Mesothelial cell of epicardium (in vitro differentiated cells): ENCODE data around the gene ISYNA1. TPM values are rescaled to one million over a fixed set of nuclear protein-coding genes. Genes with fewer than 3 reads are reported as not detected.
A peak's percentile ranks its signal among the peaks of the same experiment; 100 is the strongest.

ENCODE experiments used
- DNase-seq, 2 experiments: peaks; one replicate each; pipeline ENCODE4 v3.0.0; 2021; ENCODE audit warnings: low spot score in 2 of 2; ENCODE audit not compliant: unreplicated experiment in 2 of 2
- H3K27ac Mint-ChIP-seq: 2 replicates; pipeline ENCODE4 v1.8.0; 2021; ENCODE audit warnings: mixed read lengths
- H3K27me3 Mint-ChIP-seq: 2 replicates; pipeline ENCODE4 v1.8.0; 2021; ENCODE audit warnings: low read depth, mixed read lengths
- H3K36me3 Mint-ChIP-seq: 2 replicates; pipeline ENCODE4 v1.8.0; 2021; ENCODE audit warnings: mixed read lengths
- H3K4me1 Mint-ChIP-seq: 2 replicates; pipeline ENCODE4 v1.8.0; 2021; ENCODE audit warnings: mixed read lengths
- H3K4me3 Mint-ChIP-seq: 2 replicates; pipeline ENCODE4 v1.8.0; 2021; ENCODE audit warnings: mild to moderate bottlenecking, moderate library complexity, mixed read lengths
- H3K9me3 Mint-ChIP-seq: 2 replicates; pipeline ENCODE4 v1.8.0; 2021; ENCODE audit warnings: mixed read lengths
- total RNA-seq: library from RNA; stranded (reverse); gene quantifications from 3 replicates; pipeline ENCODE4 v1.2.1, GENCODE V29; 2021
- TF ChIP-seq, protein P1 (sequence below): fragments of 200-600 bp; sonication (generic); IDR thresholded peaks from one replicate; pipeline ENCODE4 v1.5.0; 2021; ENCODE audit warnings: antibody characterized with exemption; ENCODE audit not compliant: unreplicated experiment

Gene ISYNA1
- total RNA-seq, 1 donor from 2014 or later = 826 TPM

DNA sequence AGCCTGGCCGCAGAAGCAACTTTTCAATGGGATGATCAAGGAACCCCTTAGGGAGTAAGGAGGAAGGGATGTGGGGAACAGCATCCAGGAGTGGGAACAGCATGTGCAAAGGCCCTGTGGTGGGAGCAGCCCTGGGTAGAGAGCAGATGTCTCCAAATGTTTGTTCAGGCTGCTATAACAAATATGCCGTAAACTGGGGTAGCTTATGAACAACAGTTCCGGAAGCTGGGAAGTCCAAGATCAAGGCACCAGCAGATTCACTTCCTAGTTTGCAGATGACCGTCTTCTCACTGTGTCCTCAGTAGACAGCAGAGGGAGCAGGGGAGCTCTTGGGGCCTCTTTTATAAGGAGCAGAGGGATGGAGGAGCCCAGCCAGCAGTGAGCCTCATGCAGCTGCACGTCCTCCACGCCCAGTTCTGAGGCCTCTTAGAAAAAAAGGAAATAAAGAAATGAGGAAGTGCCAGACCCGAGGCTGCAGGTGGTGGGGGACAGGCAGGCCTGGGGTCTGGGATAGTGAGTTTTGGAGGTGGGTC, 36.3 kb downstream of the ISYNA1 start:
- Mint-ChIP-seq H3K4me1 (peaks cover 14% of the 10 kb centered on the region), H3K27me3 (no peaks in the 10 kb centered on the region), H3K9me3 (no peaks in the 10 kb centered on the region), H3K36me3 (no peaks in the 10 kb centered on the region), H3K27ac (peak overlapping the region; percentile 78), H3K4me3 (no peak overlapping the region)
- TF ChIP-seq, protein P1, sequence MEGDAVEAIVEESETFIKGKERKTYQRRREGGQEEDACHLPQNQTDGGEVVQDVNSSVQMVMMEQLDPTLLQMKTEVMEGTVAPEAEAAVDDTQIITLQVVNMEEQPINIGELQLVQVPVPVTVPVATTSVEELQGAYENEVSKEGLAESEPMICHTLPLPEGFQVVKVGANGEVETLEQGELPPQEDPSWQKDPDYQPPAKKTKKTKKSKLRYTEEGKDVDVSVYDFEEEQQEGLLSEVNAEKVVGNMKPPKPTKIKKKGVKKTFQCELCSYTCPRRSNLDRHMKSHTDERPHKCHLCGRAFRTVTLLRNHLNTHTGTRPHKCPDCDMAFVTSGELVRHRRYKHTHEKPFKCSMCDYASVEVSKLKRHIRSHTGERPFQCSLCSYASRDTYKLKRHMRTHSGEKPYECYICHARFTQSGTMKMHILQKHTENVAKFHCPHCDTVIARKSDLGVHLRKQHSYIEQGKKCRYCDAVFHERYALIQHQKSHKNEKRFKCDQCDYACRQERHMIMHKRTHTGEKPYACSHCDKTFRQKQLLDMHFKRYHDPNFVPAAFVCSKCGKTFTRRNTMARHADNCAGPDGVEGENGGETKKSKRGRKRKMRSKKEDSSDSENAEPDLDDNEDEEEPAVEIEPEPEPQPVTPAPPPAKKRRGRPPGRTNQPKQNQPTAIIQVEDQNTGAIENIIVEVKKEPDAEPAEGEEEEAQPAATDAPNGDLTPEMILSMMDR = no peak
- DNase-seq = no peak

DNA sequence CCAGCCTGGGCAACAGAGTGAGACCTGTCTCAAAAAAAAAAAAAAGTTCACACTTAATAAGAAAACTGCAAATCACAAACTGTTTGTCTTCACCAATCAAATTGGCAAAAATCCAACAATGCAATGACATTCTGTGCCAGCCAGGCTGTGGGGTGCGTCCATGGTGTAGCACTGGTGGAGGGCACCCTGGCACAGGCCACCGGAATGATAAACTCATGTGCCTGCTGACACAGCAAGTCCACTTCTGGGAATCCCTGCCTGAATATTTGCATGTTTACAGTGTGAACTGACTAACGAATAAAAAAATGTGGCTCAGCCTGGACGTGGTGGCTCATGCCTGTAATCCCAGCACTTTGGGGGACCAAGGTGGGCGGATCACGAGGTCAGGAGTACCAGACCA, 38.9 kb downstream of the ISYNA1 start:
- DNase-seq = no peak
- H3K4me3 Mint-ChIP-seq = no peak overlapping the region
- H3K27ac Mint-ChIP-seq = no peak overlapping the region
- no peaks in the 10 kb centered on the region for H3K27me3 Mint-ChIP-seq
- TF ChIP-seq, protein P1 = no peak
- H3K9me3 Mint-ChIP-seq = no peaks in the 10 kb centered on the region
- peaks cover 14% of the 10 kb centered on the region for H3K4me1 Mint-ChIP-seq
- no peaks in the 10 kb centered on the region for H3K36me3 Mint-ChIP-seq

DNA sequence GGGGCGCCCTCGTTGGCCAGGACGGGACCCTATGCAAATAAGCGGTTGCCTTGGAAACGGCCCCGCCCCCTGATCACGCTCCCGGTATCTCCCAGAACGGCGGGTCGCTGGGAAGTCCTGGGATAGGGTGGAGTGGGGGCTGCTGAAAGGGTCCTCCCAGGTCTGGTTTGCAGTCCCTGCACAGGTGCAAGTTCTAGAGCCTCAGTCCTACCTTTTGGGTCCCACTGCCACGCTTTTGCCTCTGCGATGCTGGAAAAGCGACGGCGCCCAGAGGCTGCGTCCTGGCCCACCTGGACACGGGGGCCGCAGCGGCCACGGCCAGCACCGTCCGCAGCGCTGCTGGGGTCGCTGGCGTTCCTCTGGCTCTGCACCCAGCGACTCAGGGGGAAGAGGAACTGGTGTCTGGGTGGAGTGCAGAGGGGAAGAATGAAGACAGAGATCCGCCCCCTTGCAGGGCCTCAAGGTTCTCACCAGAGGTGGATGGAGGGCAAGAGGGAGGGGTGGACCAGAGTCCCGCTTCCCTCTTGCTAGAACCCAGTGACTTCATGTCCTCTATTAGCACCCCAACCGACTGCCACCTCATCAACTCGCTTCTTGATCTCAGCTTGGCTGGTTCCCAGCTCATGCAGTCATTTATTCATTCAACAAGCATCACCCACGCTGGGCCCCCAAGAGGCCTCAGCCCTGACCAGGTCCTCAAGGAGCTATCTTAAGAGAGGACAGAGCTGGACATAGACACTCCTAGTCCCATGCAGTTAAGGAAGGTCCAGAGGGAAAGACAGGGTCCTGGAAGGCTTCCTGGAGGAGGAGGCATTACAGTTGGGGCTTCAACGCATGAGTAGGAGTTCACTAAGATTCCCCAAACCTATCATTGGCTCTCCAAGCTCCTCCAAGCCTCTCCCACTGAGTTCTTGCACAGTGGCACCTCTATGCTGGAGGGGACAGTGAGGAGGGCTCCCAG, 40.4 kb downstream of the ISYNA1 start, which contains the start of gene LRRC25:
Gene LRRC25 (minus strand): TSS at position 381 of the 961 bp plus-strand sequence. CDS start 659 bp downstream, outside the sequence.
- peaks cover 7% of the 10 kb centered on the region for H3K4me1 Mint-ChIP-seq
- H3K36me3 Mint-ChIP-seq = no peaks in the 10 kb centered on the region
- no peak within 1 kb of the TSS for H3K27ac Mint-ChIP-seq
- no peaks in the 10 kb centered on the region for H3K9me3 Mint-ChIP-seq
- TF ChIP-seq, protein P1 = no peak
- no peak within 1 kb of the TSS for H3K4me3 Mint-ChIP-seq
- DNase-seq = no peak
- no peaks in the 10 kb centered on the region for H3K27me3 Mint-ChIP-seq

DNA sequence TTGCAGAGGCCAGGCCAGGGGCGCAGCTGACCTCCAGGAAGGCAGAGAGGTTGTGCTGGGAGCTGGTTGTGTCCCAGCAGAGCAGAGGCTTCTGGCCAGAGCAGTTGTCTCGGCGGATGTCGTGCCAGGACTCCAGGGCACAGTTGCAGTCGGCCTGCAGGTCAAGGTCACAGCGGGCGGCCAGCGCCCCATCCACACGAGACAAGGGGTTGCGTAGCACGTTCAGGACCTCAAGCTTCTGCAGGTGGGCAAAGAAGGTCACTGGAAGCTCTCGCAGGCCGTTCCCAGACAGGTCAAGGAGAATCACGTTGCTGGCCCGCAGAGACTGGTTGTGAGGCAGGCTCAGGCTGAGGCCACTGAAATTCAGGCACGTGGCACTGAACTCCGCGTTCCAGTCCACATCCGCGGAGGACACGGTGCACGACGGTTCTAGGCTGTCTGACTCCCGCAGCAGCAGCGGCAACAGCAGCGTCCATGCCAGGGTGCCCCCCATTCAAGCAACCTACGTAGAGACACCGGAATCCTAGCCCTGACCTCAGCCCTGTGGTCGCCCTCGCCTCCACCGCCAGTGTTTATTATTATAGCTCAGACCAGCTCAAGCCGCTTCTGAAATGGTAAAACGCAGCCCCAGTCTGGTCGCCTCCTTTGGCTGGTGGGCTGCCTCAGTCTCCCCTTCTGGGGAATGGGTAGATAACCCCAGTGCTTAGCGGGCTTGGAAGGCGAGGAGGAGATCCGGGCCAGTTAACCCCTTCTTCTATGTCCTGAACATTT, 41.3 kb downstream of the ISYNA1 start:
- no peaks in the 10 kb centered on the region for H3K36me3 Mint-ChIP-seq
- H3K4me3 Mint-ChIP-seq = no peak overlapping the region
- TF ChIP-seq, protein P1 = no peak
- H3K4me1 Mint-ChIP-seq = peaks cover under 1% of the 10 kb centered on the region
- H3K9me3 Mint-ChIP-seq = no peaks in the 10 kb centered on the region
- no peak for DNase-seq
- no peak overlapping the region for H3K27ac Mint-ChIP-seq
- no peaks in the 10 kb centered on the region for H3K27me3 Mint-ChIP-seq

DNA sequence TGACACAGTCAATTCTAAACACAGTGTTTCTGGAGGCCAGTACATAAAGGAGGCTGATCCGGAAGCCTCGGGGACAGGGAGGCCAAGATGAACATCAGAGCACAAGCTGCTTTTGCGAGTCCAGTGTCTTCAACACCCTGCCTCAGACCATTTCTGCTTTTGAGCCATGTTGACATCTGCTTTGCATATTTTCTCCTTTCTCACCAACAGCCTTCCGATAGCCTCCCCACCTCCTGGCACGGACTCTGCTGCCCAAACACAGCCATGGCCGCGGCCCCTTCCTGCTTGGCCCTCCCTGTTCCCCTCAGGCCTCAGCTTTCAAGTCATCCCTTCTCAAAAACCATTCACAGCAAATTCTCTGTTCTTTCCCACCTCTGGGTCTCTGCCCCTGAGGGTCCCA, 44.1 kb downstream of the ISYNA1 start:
- TF ChIP-seq, protein P1 = no peak
- H3K27me3 Mint-ChIP-seq = no peaks in the 10 kb centered on the region
- no peaks in the 10 kb centered on the region for H3K9me3 Mint-ChIP-seq
- H3K27ac Mint-ChIP-seq = no peak overlapping the region
- DNase-seq = no peak
- H3K4me3 Mint-ChIP-seq = no peak overlapping the region
- no peaks in the 10 kb centered on the region for H3K36me3 Mint-ChIP-seq
- H3K4me1 Mint-ChIP-seq = no peaks in the 10 kb centered on the region
